Small intestine (tissue), 7 donors: ENCODE results near the gene ATF6. TPM values are rescaled to one million over a fixed set of nuclear protein-coding genes. Genes with fewer than 3 reads are reported as not detected.

ENCODE experiments used
- DNase-seq, 2 donors: peaks; one replicate each; pipeline versions ENCODE4 v3.0.0 to v3.0.0-alpha.2; 2013
- FAIRE-seq: peaks from 2 replicates; lab custom pipeline; 2012; peaks lifted over from hg19 to GRCh38; lab: Jason Lieb, UNC
- H3K27ac ChIP-seq, 3 donors: one replicate each; pipeline ENCODE4 v1.5.1; 2013; ENCODE audit warnings: low read length in 2 of 3, mild to moderate bottlenecking in 2 of 3, control low read depth in 1 of 3, inconsistent platforms in 1 of 3, low read depth in 1 of 3, moderate library complexity in 1 of 3
- H3K27me3 ChIP-seq, 3 donors: one replicate each; pipeline ENCODE4 v1.6.1; 2013; ENCODE audit warnings: low read length in 3 of 3, inconsistent platforms in 1 of 3; ENCODE audit not compliant: control insufficient read depth in 3 of 3, insufficient read depth in 3 of 3
- H3K36me3 ChIP-seq, 3 donors: one replicate each; pipeline ENCODE4 v1.6.1; 2013; ENCODE audit warnings: low read length in 3 of 3, inconsistent platforms in 1 of 3, low read depth in 1 of 3, mild to moderate bottlenecking in 1 of 3, moderate library complexity in 1 of 3; ENCODE audit not compliant: control insufficient read depth in 3 of 3, insufficient read depth in 2 of 3
- H3K4me1 ChIP-seq, 3 donors: one replicate each; pipeline ENCODE4 v1.6.1; 2013; ENCODE audit warnings: low read length in 2 of 3, inconsistent platforms in 1 of 3, low read depth in 1 of 3, mild to moderate bottlenecking in 1 of 3, moderate library complexity in 1 of 3; ENCODE audit not compliant: control insufficient read depth in 3 of 3, insufficient read depth in 2 of 3
- H3K4me3 ChIP-seq, 3 donors: one replicate each; pipeline ENCODE4 v1.5.1; 2013; ENCODE audit warnings: low read length in 3 of 3, control low read depth in 1 of 3, inconsistent platforms in 1 of 3, low read depth in 1 of 3, mild to moderate bottlenecking in 1 of 3, moderate library complexity in 1 of 3
- H3K9me3 ChIP-seq, 2 donors: one replicate each; pipeline ENCODE4 v1.6.1; 2013; ENCODE audit warnings: low read depth in 1 of 2, low read length in 1 of 2; ENCODE audit not compliant: control insufficient read depth in 2 of 2, insufficient read depth in 1 of 2
- WGBS, 3 donors: extraction: QIAGEN DNeasy Blood & Tissue Kit; methylation state at CpG; one replicate each; pipeline ENCODE4 v1.1.7; 2013; 5-methylcytosine and 5-hydroxymethylcytosine counted together
- polyA plus RNA-seq, 4 donors: library from polyadenylated mRNA; stranded (reverse) in 3 of 4; unstranded in 1 of 4; fragments of 200-250 nt in 3 of 4; fragments of 120-200 nt in 1 of 4; gene quantifications; one replicate each; pipeline versions ENCODE4 v1.2.1 to v1.2.3, GENCODE V29; 2013
- donor health status: healthy with polysubstance abuse.
- donor health status: control.
- donor health status: control.
- donor health status: Bipolar disorder and iron deficiency.
- donor health status: healthy.

ATF6 gene
- polyA plus RNA-seq, 4 donors = 2.7 to 19.6 (median 6.1) TPM

DNA sequence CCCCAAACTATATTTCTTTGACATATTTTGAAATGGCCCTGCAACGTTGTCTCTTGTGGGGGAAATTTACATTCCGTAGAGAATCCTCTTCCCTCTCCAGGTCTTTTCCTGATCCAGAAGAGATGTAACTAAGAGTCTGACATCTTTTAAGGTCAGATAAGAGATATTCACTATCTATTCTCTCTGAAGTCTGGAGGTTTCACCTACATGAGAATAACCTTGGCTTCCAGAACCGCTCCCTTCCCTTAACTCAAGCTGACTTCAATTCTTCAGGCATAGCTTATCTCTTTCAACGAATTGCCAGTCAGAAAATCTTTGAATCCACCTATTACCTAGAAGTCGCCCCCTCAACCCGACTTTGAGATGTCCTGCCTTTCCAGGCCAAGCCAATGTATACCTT, 34.9 kb upstream of the ATF6 start:
- Histone ChIP-seq H3K4me1 (no peaks in the 10 kb centered on the region), H3K27me3 (peaks cover 3 to 19% (median 6%) of the 10 kb centered on the region in 3 donors), H3K4me3 (no peak overlapping the region), H3K27ac (no peak overlapping the region), H3K36me3 (no peaks in the 10 kb centered on the region), H3K9me3 (no peaks in the 10 kb centered on the region)
- WGBS, 3 donors = 73 to 74% (median 73%) methylated on average over 6 of the region's 6 CpGs
- FAIRE-seq (no peak), DNase-seq (no peak)

DNA sequence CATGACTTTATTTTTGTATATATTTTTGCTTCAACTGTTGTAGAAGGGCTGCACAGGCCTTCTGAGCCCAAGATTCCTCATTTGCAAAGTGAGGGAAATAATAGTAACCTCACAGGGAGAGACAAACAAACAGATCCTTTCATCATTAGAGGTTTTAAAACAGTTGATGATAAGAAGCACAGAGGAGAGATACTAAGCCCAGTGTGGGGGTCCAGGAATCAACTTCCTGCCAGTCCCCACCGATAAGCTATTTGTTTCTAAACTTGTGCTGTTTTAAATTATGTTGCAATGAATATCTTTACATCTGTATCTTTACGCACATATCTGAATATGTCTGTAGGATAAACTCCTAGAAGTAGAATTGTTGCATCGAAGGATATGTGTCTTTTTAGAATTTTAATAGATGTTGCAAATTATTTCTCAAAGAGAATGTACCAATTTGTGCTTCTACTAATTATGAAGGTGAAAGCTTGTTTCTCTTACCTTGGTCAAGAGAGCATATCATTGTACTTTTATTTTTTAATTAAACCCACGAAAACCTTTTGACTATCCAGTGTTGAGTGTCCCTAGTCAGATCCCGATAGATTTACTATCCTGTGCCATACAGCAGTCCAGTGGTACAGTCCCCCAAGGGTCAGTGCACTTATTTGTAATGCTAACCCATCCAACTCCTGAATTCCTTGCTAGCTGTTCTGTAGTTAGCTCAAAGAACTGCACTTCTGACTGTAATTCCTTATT, 34.0 kb upstream of the ATF6 start:
- 73 to 86% (median 75%) methylated on average over 5 of the region's 5 CpGs for WGBS, 3 donors
- H3K27me3 ChIP-seq = peaks cover 0 to 19% (median 3%) of the 10 kb centered on the region in 3 donors
- H3K4me3 ChIP-seq = no peak overlapping the region
- DNase-seq (no peak), FAIRE-seq (no peak)
- no peak overlapping the region for H3K27ac ChIP-seq
- no peaks in the 10 kb centered on the region for H3K9me3 ChIP-seq
- H3K4me1 ChIP-seq = no peaks in the 10 kb centered on the region
- no peaks in the 10 kb centered on the region for H3K36me3 ChIP-seq

DNA sequence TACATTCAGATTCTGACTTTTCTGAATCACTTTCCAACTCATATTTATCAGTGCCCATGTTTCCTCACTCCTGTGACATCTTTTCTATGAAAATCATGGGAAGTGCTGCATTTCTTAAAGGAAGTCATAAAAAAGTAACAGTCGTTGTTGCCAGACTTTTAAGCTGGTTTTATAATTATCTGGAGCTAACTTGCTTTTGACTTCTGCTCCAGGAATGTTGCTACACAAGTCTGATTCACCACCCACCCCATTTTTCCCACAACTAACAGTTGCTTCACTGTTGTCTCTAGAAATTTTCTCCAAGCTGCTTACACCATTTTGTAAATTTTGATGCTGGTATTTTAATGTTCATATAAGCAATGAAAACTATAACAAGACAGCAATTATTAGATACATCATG, 32.6 kb upstream of the ATF6 start:
- WGBS, 3 donors = 11 to 28% (median 17%) methylated on average over 1 of the region's 1 CpG
- Histone ChIP-seq H3K4me3 (no peak overlapping the region), H3K36me3 (no peaks in the 10 kb centered on the region), H3K9me3 (no peaks in the 10 kb centered on the region), H3K27ac (no peak overlapping the region), H3K4me1 (no peaks in the 10 kb centered on the region), H3K27me3 (peaks cover 0 to 19% (median 3%) of the 10 kb centered on the region in 3 donors)
- no peak for DNase-seq
- FAIRE-seq = no peak

DNA sequence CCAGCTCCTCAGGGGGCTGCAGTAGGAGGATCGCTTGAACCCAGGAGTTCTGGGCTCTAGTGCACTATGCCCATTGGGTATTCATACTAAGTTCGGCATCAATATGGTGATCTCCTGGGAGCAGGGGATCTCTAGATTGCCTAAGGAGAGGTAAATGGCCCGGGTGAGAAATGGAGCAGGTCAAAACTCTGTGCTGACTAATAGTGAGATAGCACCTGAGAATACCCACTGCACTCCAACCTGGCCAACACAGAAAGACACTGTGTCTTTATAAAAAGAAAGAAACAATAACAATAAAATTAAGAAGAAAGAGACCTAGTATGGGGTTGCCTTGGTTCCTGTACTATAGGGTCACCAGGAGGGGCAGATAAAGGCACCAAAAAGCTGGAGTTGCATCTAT, 30.3 kb upstream of the ATF6 start:
- H3K27ac ChIP-seq = no peak overlapping the region
- no peaks in the 10 kb centered on the region for H3K4me1 ChIP-seq
- no peak for DNase-seq
- WGBS, 3 donors = 90 to 91% (median 91%) methylated on average over 3 of the region's 3 CpGs
- H3K4me3 ChIP-seq = no peak overlapping the region
- H3K36me3 ChIP-seq = no peaks in the 10 kb centered on the region
- peaks cover 0 to 22% (median 0%) of the 10 kb centered on the region in 3 donors for H3K27me3 ChIP-seq
- no peak for FAIRE-seq
- no peaks in the 10 kb centered on the region for H3K9me3 ChIP-seq

DNA sequence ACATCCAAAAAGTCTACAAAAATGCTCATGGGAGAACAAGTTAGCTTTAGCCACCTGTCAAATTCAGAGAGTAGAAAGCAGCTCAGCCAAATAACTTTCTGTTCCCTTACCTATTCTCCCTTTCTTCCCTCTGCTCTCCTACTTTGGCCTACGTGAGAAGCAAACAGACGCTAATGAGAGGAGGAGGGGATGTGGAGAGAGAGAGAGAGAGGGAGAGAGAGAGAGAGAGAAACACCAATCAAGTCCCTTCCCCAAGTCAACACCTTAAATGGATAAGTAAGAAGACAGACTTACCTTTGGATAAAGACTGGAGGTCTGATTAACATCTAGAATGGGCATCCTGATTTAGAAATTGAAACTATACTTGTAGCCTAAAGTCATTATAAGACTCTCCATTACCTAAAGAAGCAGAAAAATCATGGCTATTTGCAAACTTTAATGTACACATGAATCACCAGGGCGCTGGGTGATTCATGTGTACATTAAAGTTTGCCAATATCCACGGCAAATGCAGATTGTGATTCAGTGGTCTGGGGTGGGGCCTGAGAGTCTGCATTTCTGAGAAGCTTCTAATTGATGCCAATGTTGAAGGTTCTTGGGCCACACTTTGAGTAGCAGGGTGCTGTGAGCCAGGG, 29.7 kb upstream of the ATF6 start:
- FAIRE-seq = no peak
- WGBS, 3 donors = 49 to 61% (median 57%) methylated on average over 4 of the region's 4 CpGs
- Histone ChIP-seq H3K27me3 (peaks cover 0 to 22% (median 0%) of the 10 kb centered on the region in 3 donors), H3K27ac (no peak overlapping the region), H3K36me3 (no peaks in the 10 kb centered on the region), H3K4me1 (no peaks in the 10 kb centered on the region), H3K4me3 (no peak overlapping the region), H3K9me3 (no peaks in the 10 kb centered on the region)
- no peak for DNase-seq

DNA sequence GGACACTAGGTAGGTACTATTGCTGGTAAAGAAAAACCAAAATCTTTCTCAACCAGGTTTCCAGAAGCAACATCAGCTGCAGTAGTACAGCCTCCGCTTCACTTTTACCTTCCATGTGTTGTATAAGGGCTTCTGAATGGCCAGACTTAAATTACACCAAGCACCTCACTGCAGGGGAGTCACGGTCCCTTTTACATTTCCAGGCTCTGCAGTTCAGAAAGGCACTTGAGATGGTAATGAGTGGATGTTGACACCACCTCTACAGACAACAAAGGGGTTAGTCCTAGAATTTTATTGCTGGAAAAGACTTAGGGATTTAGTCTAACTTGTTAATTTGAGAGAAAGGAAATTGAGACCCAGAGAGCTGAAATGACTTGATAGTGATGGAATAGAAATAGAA, 28.5 kb upstream of the ATF6 start:
- Histone ChIP-seq H3K9me3 (no peaks in the 10 kb centered on the region), H3K27me3 (peaks cover 0 to 16% (median 0%) of the 10 kb centered on the region in 3 donors), H3K4me3 (no peak overlapping the region), H3K27ac (no peak overlapping the region), H3K36me3 (no peaks in the 10 kb centered on the region), H3K4me1 (no peaks in the 10 kb centered on the region)
- FAIRE-seq (no peak), DNase-seq (no peak)
- 61 to 73% (median 67%) methylated on average over 2 of the region's 2 CpGs for WGBS, 3 donors

DNA sequence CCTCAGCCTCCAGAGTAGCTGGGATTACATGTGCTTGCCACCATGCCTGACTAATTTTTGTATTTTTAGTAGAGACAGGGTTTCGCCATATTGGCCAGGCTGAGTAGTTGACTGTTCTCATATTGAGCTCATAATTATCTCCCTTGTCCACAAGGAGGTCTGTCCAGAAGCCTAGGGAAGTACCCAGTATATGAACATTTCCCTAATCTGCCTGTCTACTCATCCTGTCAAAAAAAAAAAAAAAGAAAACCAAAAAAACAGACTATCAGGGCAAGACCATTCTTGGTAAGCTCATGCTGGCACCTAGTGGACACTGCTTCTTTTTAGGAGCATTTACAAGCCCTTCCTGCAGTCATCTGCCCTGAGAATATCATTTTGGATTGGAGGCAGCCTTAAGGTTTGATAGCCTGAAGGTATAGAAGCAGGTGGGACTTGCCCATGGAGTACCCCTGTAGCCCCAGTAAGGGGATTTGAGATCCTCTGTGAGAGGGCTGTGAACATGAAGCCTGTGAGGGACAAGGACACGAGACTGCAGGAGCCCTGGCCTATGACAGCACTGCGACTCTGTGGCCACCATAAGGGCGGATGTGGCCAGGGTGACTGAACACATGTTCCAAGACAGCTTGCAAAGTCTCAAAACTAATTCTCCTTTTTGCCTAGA, 27.4 kb upstream of the ATF6 start:
- whole genome bisulfite sequencing, 3 donors = 77 to 82% (median 78%) methylated on average over 4 of the region's 4 CpGs
- DNase-seq (peak in 1 of 2 donors; percentile 69), FAIRE-seq (no peak)
- H3K36me3 ChIP-seq = no peaks in the 10 kb centered on the region
- peaks cover 0 to 15% (median 0%) of the 10 kb centered on the region in 3 donors for H3K27me3 ChIP-seq
- no peak overlapping the region for H3K4me3 ChIP-seq
- no peaks in the 10 kb centered on the region for H3K9me3 ChIP-seq
- H3K4me1 ChIP-seq = no peaks in the 10 kb centered on the region
- peak overlapping the region in 2 of 3 donors; percentile 52 to 78 for H3K27ac ChIP-seq

DNA sequence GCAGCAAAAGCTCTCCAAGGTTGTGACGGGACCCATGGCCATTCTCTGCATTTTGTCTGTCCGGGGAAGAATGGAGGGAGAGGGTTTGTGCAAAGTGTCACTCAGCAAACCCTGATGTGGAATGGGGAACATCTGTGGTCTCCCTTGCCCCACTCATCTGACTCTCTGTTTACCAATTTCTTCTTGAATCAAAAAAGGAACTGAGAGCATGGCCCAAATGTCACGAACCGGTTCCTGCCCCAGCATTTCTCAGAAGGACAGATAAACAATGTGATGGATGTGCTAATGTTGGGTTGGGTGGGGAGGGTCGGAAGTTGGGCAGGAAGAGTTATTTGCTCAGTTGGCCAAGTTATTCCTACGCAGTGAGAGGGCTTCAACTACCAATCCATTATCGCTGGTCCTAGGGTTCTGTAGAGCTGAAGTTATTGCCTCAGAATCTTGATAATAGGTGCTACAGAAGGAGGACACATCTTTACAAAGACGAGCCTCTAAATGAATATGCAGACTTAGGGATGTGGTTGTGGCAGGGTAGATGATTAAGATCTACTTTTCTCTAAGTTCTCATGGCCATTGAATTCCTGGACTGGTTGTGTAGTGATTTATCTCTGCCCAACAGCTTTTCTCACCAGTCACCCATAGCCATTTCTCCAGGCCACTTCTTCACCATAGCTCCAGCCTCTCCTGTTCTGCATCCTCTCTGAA, 26.1 kb upstream of the ATF6 start:
- H3K27me3 ChIP-seq = peaks cover 0 to 15% (median 0%) of the 10 kb centered on the region in 3 donors
- no peak for DNase-seq

More for the DNA sequence above, 26.1 kb upstream of the ATF6 start:
- WGBS, 3 donors = 45 to 63% (median 53%) methylated on average over 8 of the region's 8 CpGs
- H3K4me1 ChIP-seq = no peaks in the 10 kb centered on the region
- FAIRE-seq = no peak
- no peaks in the 10 kb centered on the region for H3K36me3 ChIP-seq
- H3K27ac ChIP-seq = peak overlapping the region in 1 of 3 donors; percentile 14
- no peaks in the 10 kb centered on the region for H3K9me3 ChIP-seq
- no peak overlapping the region for H3K4me3 ChIP-seq
